Neural crest cell (in vitro differentiated cells): Measurements from ENCODE around the gene LAMC3. TPM values are rescaled to one million over a fixed set of nuclear protein-coding genes. Genes with fewer than 3 reads are reported as not detected.
"Not testable (repeated sequence)": the region's sequence is repeated elsewhere in the genome, so short reads cannot be mapped to it uniquely, and the experiment has no call there.

ENCODE experiments used
- DNase-seq: peaks from one replicate; pipeline ENCODE4 v3.0.0; 2021; ENCODE audit warnings: low read depth, mixed read lengths, low spot score
- H3K27ac Mint-ChIP-seq: one replicate; pipeline ENCODE4 v1.8.0; 2021; ENCODE audit warnings: mild to moderate bottlenecking, mixed read lengths; ENCODE audit not compliant: unreplicated experiment
- H3K27me3 Mint-ChIP-seq: 2 replicates; pipeline ENCODE4 v1.8.0; 2021; ENCODE audit warnings: low read depth, mild to moderate bottlenecking, mixed read lengths
- H3K36me3 Mint-ChIP-seq: 2 replicates; pipeline ENCODE4 v1.8.0; 2021; ENCODE audit warnings: low read depth, mild to moderate bottlenecking, mixed read lengths
- H3K4me1 Mint-ChIP-seq: 2 replicates; pipeline ENCODE4 v1.8.0; 2021; ENCODE audit warnings: mixed read lengths
- H3K4me3 Mint-ChIP-seq: one replicate; pipeline ENCODE4 v1.8.0; 2021; ENCODE audit warnings: mild to moderate bottlenecking, mixed read lengths
- H3K9me3 Mint-ChIP-seq: 2 replicates; pipeline ENCODE4 v1.8.0; 2021; ENCODE audit warnings: mixed read lengths
- CTCF ChIP-seq: fragments of 200-600 bp; sonication (generic); conservative IDR thresholded peaks from 2 replicates; pipeline ENCODE4 v1.5.0; 2021; ENCODE audit warnings: antibody characterized with exemption, mild to moderate bottlenecking
- total RNA-seq: library from RNA; stranded (reverse); gene quantifications from 2 replicates; pipeline ENCODE4 v1.2.1, GENCODE V29; 2021

Gene LAMC3
- total RNA-seq, 1 donor from 2014 or later = 4.0 TPM

DNA sequence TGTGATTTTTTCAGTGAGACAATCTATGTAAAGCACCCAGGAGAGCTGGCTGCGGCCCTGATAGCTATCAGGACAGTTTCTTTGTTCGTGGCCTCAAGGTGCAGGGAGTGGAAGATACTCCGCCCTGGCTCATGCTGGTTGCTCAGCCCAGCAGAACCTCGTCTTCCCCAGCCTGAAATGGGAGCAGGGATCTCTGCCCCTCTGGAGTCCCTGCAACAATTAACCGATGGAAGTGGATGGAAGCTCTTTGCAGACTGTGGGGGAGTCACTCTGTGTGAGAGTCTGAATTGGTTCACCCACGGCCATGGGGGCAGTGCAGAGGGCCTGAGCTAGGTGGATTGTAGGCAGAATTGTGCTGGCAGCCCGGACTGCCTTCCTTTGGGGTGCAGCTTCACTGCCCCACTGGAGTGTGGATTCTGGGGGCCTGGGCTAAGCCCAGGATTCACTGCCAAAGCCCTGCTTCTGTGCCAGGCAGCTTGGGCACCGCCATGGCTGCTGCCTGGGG lies 90.2 kb downstream of the LAMC3 start:
- peak overlapping the region; percentile 57 for H3K4me3 Mint-ChIP-seq
- DNase-seq = no peak

GRCh38 chr9:131099845-131100244 lies 90.9 kb downstream of the LAMC3 start:
- Mint-ChIP-seq H3K4me3 (peak overlapping the region; percentile 69), H3K4me1 (peaks cover 31% of the 10 kb centered on the region)
- not testable (repeated sequence) for H3K27ac Mint-ChIP-seq, H3K9me3 Mint-ChIP-seq, DNase-seq, H3K27me3 Mint-ChIP-seq, H3K36me3 Mint-ChIP-seq

More for the DNA sequence above, 90.2 kb downstream of the LAMC3 start:
- Mint-ChIP-seq H3K4me1 (peaks cover 33% of the 10 kb centered on the region), H3K27ac (no peak overlapping the region), H3K9me3 (no peaks in the 10 kb centered on the region), H3K27me3 (peaks cover 9% of the 10 kb centered on the region), H3K36me3 (no peaks in the 10 kb centered on the region)
- TF ChIP-seq CTCF = no peak

- H3K4me3 Mint-ChIP-seq = peak overlapping the region; percentile 69
- peaks cover 7% of the 10 kb centered on the region for H3K27me3 Mint-ChIP-seq
- H3K4me1 Mint-ChIP-seq = peaks cover 29% of the 10 kb centered on the region
- no peaks in the 10 kb centered on the region for H3K36me3 Mint-ChIP-seq
- no peak for DNase-seq
- peak overlapping the region; percentile 19 for H3K27ac Mint-ChIP-seq
- H3K9me3 Mint-ChIP-seq = no peaks in the 10 kb centered on the region
- no peak for TF ChIP-seq CTCF
These were observed 91.5 kb downstream of the LAMC3 start for GRCh38 chr9:131100445-131100844.

- Mint-ChIP-seq H3K4me1 (peaks cover 23% of the 10 kb centered on the region), H3K36me3 (peaks cover 4% of the 10 kb centered on the region), H3K4me3 (peak overlapping the region; percentile 15), H3K27ac (peak overlapping the region; percentile 19), H3K9me3 (no peaks in the 10 kb centered on the region), H3K27me3 (peaks cover 4% of the 10 kb centered on the region)
- TF ChIP-seq CTCF = no peak
- no peak for DNase-seq
These were observed 92.4 kb downstream of the LAMC3 start for GRCh38 chr9:131101207-131101964.

DNA sequence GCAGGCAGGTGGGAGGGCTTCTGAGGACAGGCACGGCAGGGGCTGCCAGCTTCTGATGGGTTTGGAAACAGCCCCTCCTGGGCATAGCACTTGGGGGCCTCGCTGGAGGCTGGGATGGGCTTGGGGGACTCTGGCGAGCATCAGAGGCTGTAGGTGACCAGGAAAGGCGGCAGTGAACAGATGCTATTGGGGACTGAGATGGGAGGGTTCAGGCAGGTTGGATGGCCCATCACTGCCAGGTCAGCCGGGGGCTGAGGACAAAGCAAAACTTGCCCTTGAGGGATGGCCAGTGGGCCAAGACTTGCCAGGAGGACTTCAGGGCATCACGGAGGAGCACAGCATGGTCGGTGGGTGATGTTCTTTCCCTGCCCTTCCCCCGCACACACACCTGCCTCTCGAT lies 94.0 kb downstream of the LAMC3 start:
- no peaks in the 10 kb centered on the region for H3K27me3 Mint-ChIP-seq
- no peak for DNase-seq
- H3K4me1 Mint-ChIP-seq = peaks cover 23% of the 10 kb centered on the region
- no peak for TF ChIP-seq CTCF
- H3K27ac Mint-ChIP-seq = no peak overlapping the region
- no peak overlapping the region for H3K4me3 Mint-ChIP-seq
- H3K36me3 Mint-ChIP-seq = peaks cover 4% of the 10 kb centered on the region
- no peaks in the 10 kb centered on the region for H3K9me3 Mint-ChIP-seq

DNA sequence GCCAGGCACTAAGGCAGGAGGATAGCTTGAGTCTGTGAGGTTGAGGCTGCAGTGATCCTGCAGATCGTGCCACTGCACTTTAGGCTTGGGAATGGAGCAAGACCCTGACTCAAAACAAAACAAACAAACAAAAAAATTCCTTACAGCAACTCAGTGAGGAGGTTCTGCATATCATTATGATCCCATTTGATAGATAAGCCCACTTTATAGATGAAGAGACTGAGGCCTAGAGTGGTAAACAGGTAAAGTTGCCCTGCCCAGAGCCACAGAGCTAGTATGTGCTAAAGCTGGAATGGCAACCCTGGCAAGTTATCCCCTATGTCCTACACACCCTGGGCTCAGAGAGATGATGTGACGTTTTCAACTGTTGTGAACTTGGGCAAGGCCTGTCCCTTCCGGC lies 94.6 kb downstream of the LAMC3 start:
- Mint-ChIP-seq H3K4me3 (no peak overlapping the region), H3K27me3 (no peaks in the 10 kb centered on the region), H3K27ac (no peak overlapping the region), H3K4me1 (peaks cover 22% of the 10 kb centered on the region), H3K9me3 (no peaks in the 10 kb centered on the region), H3K36me3 (peaks cover 4% of the 10 kb centered on the region)
- TF ChIP-seq CTCF = no peak
- DNase-seq = no peak
